CD4-positive, alpha-beta T cell (primary cell): ENCODE results near the gene LRFN4. TPM values are rescaled to one million over a fixed set of nuclear protein-coding genes. Genes with fewer than 3 reads are reported as not detected.

Experiments used
- ATAC-seq: fragments of 200-7000 bp; cut with Tn5 transposase; one replicate; pipeline ENCODE4 v1.10.0; 2022; ENCODE audit warnings: mild to moderate bottlenecking; ENCODE audit not compliant: poor library complexity
- CTCF ChIA-PET: fragments of 350-600 bp; sonication (Branson Sonifier 250); formaldehyde crosslinking; loops from one replicate; lab custom pipeline; 2021; ENCODE audit warnings: antibody characterized with exemption, inconsistent platforms; lab: Charles Lee
- POLR2A ChIA-PET: fragments of 350-600 bp; sonication (Branson Sonifier 250); formaldehyde crosslinking; loops from one replicate; lab custom pipeline; 2021; ENCODE audit warnings: antibody characterized with exemption, inconsistent platforms; lab: Charles Lee
- DNase-seq, 14 experiments: peaks; one replicate each; pipeline ENCODE4 v3.0.0-alpha.2; 2013 to 2020; ENCODE audit warnings: mixed read lengths in 2 of 14
- H3K27ac ChIP-seq, 2 donors: one replicate each; pipeline versions ENCODE4 v1.5.1 to v1.7.0; 2013; ENCODE audit warnings: low read length in 2 of 2, low read depth in 1 of 2, mild to moderate bottlenecking in 1 of 2
- H3K27me3 ChIP-seq, 2 experiments: 1 replicate in 1 of 2; 2 replicates in 1 of 2; pipeline versions ENCODE4 v1.6.1 to v1.7.0; 2013; ENCODE audit warnings: low read length in 2 of 2, control low read depth in 1 of 2, mild to moderate bottlenecking in 1 of 2, moderate library complexity in 1 of 2; ENCODE audit not compliant: insufficient read depth in 2 of 2, control insufficient read depth in 1 of 2
- H3K36me3 ChIP-seq: one replicate; pipeline ENCODE4 v1.6.1; 2013; ENCODE audit warnings: low read length, control low read depth; ENCODE audit not compliant: insufficient read depth
- H3K4me1 ChIP-seq: one replicate; pipeline ENCODE4 v1.6.1; 2013; ENCODE audit warnings: low read length, control low read depth; ENCODE audit not compliant: insufficient read depth
- H3K4me3 ChIP-seq: one replicate; pipeline ENCODE4 v1.5.1; 2013; ENCODE audit warnings: mild to moderate bottlenecking, low read length, moderate library complexity
- H3K9me3 ChIP-seq, 2 experiments: 1 replicate in 1 of 2; 2 replicates in 1 of 2; pipeline versions ENCODE4 v1.6.1 to v1.7.0; 2013; ENCODE audit warnings: low read length in 2 of 2, mild to moderate bottlenecking in 2 of 2, control low read depth in 1 of 2, moderate library complexity in 1 of 2; ENCODE audit not compliant: control insufficient read depth in 1 of 2, insufficient read depth in 1 of 2
- H3K27ac Mint-ChIP-seq: one replicate; pipeline ENCODE4 v1.8.0; 2020; ENCODE audit warnings: mixed read lengths
- H3K27me3 Mint-ChIP-seq: one replicate; pipeline ENCODE4 v1.8.0; 2021; ENCODE audit warnings: mixed read lengths
- H3K36me3 Mint-ChIP-seq: one replicate; pipeline ENCODE4 v1.8.0; 2021; ENCODE audit warnings: low read depth, mixed read lengths
- H3K4me1 Mint-ChIP-seq: one replicate; pipeline ENCODE4 v1.8.0; 2021; ENCODE audit warnings: low read depth, mixed read lengths
- H3K4me3 Mint-ChIP-seq: one replicate; pipeline ENCODE4 v1.8.0; 2020; ENCODE audit warnings: mild to moderate bottlenecking, mixed read lengths
- H3K9me3 Mint-ChIP-seq: one replicate; pipeline ENCODE4 v1.8.0; 2020; ENCODE audit warnings: mixed read lengths
- CTCF ChIP-seq: fragments of 200-600 bp; IDR thresholded peaks from one replicate; pipeline ENCODE4 v1.8.0; 2022; ENCODE audit warnings: antibody characterized with exemption, mild to moderate bottlenecking
- intact Hi-C, 2 experiments: fragments of 100-400 bp; cut with DNase I in 1 of 2; cut with micrococcal nuclease in 1 of 2; formaldehyde crosslinking; loops; one replicate each; pipeline versions ENCODE4 v1.15.1 to v1.9.0; 2023 to 2025; cut with DNase I, micrococcal nuclease
- total RNA-seq, 174 experiments: library from RNA in 2 of 174; stranded (reverse) in 2 of 174; gene quantifications; one replicate each; pipeline ENCODE4 v1.2.3 and lab custom pipeline; 2021 to 2026

Gene LRFN4
- total RNA-seq, 2 experiments from 2014 or later, result 1.6 to 2.5 TPM

DNA sequence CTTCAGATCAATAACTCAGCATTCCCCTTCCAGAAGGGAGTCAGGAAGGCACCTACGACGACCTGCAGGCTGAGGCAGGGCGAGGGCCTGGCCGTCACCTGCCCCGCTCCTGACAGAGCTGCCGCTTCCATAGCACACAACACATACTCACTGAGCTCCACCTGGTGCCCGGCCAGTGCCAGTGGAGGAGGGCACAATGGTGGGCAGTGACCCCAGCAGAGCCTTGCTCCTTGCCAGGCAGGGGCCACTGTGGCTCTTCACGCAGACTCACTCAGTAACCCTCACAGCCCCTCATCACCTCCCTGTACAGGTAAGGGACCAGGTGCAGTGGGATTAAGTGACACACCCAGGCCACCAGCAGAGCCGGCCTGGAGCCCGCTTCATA is 24.6 kb downstream of the LRFN4 start:
- H3K4me1 ChIP-seq, result peaks cover 13% of the 10 kb centered on the region
- H3K27me3 ChIP-seq, result no peaks in the 10 kb centered on the region
- CTCF ChIA-PET, result no interaction called here
- no peak overlapping the region for H3K4me3 ChIP-seq
- no peaks in the 10 kb centered on the region for H3K9me3 ChIP-seq
- H3K27ac Mint-ChIP-seq, result no peak overlapping the region
- intact Hi-C loops, result no loop called here
- no peak overlapping the region for H3K27ac ChIP-seq
- DNase-seq, result no peak
- no peak overlapping the region for H3K4me3 Mint-ChIP-seq
- no peaks in the 10 kb centered on the region for H3K27me3 Mint-ChIP-seq
- peaks cover 14% of the 10 kb centered on the region for H3K4me1 Mint-ChIP-seq
- no peaks in the 10 kb centered on the region for H3K36me3 Mint-ChIP-seq
- TF ChIP-seq CTCF, result no peak
- no peaks in the 10 kb centered on the region for H3K9me3 Mint-ChIP-seq
- no peaks in the 10 kb centered on the region for H3K36me3 ChIP-seq
- no peak for ATAC-seq
- POLR2A ChIA-PET, result interaction anchor here (0.6 to 1.4 kb wide), 3 partner anchors 8 to 203 kb away, joined by 4 to 8 read pairs (median 5); partner anchors contain the start of genes RBM4B and RCE1

DNA sequence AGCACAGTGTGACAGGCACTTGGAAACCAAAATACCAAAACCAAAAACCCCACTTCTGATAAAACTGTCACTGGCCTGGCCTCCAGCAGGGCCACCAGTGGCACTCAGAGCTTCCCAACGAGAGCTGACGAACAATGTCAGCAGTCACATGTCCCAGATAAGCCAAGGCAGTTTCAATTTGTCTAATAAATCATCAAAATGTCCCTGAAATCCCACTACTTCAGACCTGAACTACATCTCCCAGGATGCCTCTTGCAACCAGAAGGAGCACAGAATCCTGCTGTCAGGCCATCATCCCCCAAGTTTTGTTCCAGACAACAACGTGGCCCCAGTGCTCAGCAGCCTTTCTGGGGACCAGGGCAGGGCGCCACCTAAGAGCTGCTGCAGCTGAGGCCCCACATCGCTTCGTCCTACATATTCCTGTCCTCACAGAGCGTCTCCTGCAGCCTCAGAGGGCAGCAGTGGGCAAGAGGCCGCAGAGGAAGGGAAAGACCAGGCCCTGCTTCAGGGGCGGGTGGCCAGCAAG is 25.1 kb downstream of the LRFN4 start:
- H3K36me3 ChIP-seq, result no peaks in the 10 kb centered on the region
- POLR2A ChIA-PET, result interaction anchor here (0.6 to 1.2 kb wide), 2 partner anchors 9 to 204 kb away, joined by 4 to 8 read pairs; partner anchors contain the start of gene RBM4B
- TF ChIP-seq CTCF, result no peak
- Mint-ChIP-seq H3K27me3 (no peaks in the 10 kb centered on the region), H3K9me3 (no peaks in the 10 kb centered on the region), H3K4me3 (no peak overlapping the region), H3K27ac (no peak overlapping the region), H3K4me1 (peaks cover 14% of the 10 kb centered on the region), H3K36me3 (no peaks in the 10 kb centered on the region)
- no peaks in the 10 kb centered on the region for H3K9me3 ChIP-seq
- H3K4me1 ChIP-seq, result peaks cover 13% of the 10 kb centered on the region
- CTCF ChIA-PET, result no interaction called here
- no peak for DNase-seq
- no peak overlapping the region for H3K4me3 ChIP-seq
- no peak overlapping the region for H3K27ac ChIP-seq
- intact Hi-C loops, result no loop called here
- no peak for ATAC-seq
- H3K27me3 ChIP-seq, result no peaks in the 10 kb centered on the region

DNA sequence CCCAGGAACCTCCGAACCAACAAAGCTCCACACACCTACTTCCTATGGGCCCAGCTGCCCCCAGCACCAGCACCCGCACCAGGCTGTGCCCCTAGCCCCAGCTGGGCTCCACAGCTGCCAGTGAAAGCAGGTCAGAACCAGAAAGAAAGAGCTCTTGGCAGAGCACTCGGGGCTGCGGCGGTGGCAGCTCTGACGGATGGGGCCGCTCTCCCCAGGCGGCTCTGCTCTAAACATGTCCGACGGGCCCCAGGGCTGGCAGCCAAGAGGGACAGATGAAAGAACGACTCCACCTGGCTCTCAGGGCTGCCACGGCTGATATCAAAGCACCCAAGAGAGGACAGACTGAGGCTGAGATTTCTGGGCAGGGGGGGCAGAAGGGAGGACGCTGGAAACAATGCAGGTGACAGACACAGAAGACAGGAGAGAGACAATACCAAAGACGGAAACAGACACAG is 25.7 kb downstream of the LRFN4 start:
- H3K4me1 ChIP-seq, result peaks cover 13% of the 10 kb centered on the region
- H3K4me1 Mint-ChIP-seq, result peaks cover 14% of the 10 kb centered on the region
- H3K4me3 Mint-ChIP-seq, result no peak overlapping the region
- intact Hi-C loops, result loop anchor here (1.0 kb wide), 1 partner anchor 188 kb away; no protein-coding TSS in a partner anchor
- DNase-seq, result no peak
- no peak for ATAC-seq
- no peak overlapping the region for H3K27ac Mint-ChIP-seq
- H3K4me3 ChIP-seq, result no peak overlapping the region
- ChIA-PET POLR2A (no interaction called here), CTCF (no interaction called here)
- no peaks in the 10 kb centered on the region for H3K27me3 ChIP-seq
- H3K27ac ChIP-seq, result no peak overlapping the region
- no peak for TF ChIP-seq CTCF
- no peaks in the 10 kb centered on the region for H3K36me3 Mint-ChIP-seq
- no peaks in the 10 kb centered on the region for H3K9me3 Mint-ChIP-seq
- no peaks in the 10 kb centered on the region for H3K9me3 ChIP-seq
- H3K36me3 ChIP-seq, result no peaks in the 10 kb centered on the region
- no peaks in the 10 kb centered on the region for H3K27me3 Mint-ChIP-seq
